Hepatocyte (in vitro differentiated cells): ENCODE data around the gene SLC2A13. TPM values are rescaled to one million over a fixed set of nuclear protein-coding genes. Genes with fewer than 3 reads are reported as not detected.

Experiments
- DNase-seq: peaks from one replicate; pipeline ENCODE4 v3.0.0-alpha.2; 2016; ENCODE audit warnings: low spot score
- H2AFZ ChIP-seq: fragments of 200-600 bp; sonication (generic); 2 replicates; pipeline ENCODE4 v1.6.0; 2016; ENCODE audit warnings: antibody characterized with exemption, mild to moderate bottlenecking
- H3K27ac ChIP-seq: fragments of 200-600 bp; sonication (generic); 2 replicates; pipeline ENCODE4 v1.5.1; 2016; ENCODE audit warnings: mild to moderate bottlenecking
- H3K27me3 ChIP-seq: fragments of 200-600 bp; sonication (generic); 2 replicates; pipeline ENCODE4 v1.6.1; 2016
- H3K36me3 ChIP-seq: fragments of 200-600 bp; sonication (generic); replicated peaks from 2 replicates; pipeline ENCODE4 v1.5.1; 2016; ENCODE audit warnings: low read depth; ENCODE audit not compliant: insufficient read depth
- H3K4me1 ChIP-seq: fragments of 200-600 bp; sonication (generic); 2 replicates; pipeline ENCODE4 v1.5.1; 2016; ENCODE audit warnings: mild to moderate bottlenecking, moderate library complexity; ENCODE audit not compliant: insufficient read depth
- H3K4me2 ChIP-seq: fragments of 200-600 bp; sonication (generic); 2 replicates; pipeline ENCODE4 v1.6.0; 2016
- H3K4me3 ChIP-seq: fragments of 200-600 bp; sonication (generic); 2 replicates; pipeline ENCODE4 v1.5.1; 2016; ENCODE audit warnings: mild to moderate bottlenecking
- H3K79me2 ChIP-seq: fragments of 200-600 bp; sonication (generic); 2 replicates; pipeline ENCODE4 v1.6.0; 2017; ENCODE audit warnings: mild to moderate bottlenecking
- H3K9me2 ChIP-seq: fragments of 200-600 bp; sonication (generic); replicated peaks from 2 replicates; pipeline ENCODE4 v1.6.0; 2017; ENCODE audit warnings: mild to moderate bottlenecking; ENCODE audit not compliant: insufficient read depth
- H3K9me3 ChIP-seq: fragments of 200-600 bp; sonication (generic); 2 replicates; pipeline ENCODE4 v1.5.1; 2016; ENCODE audit warnings: low read depth, mild to moderate bottlenecking
- H4K20me1 ChIP-seq: fragments of 200-600 bp; sonication (generic); 2 replicates; pipeline ENCODE4 v1.6.0; 2016; ENCODE audit warnings: mild to moderate bottlenecking; ENCODE audit not compliant: insufficient read depth, poor library complexity, severe bottlenecking
- CTCF ChIP-seq: fragments of 200-600 bp; sonication (generic); IDR thresholded peaks from 2 replicates; pipeline ENCODE4 v1.5.1; 2016; ENCODE audit warnings: antibody characterized with exemption, mild to moderate bottlenecking; ENCODE audit not compliant: poor library complexity
- EZH2 ChIP-seq: fragments of 200-600 bp; sonication (generic); IDR thresholded peaks from 2 replicates; pipeline ENCODE4 v1.6.1; 2016; ENCODE audit warnings: antibody characterized with exemption, mild to moderate bottlenecking, borderline replicate concordance
- EZH2phosphoT487 ChIP-seq: fragments of 200-600 bp; sonication (generic); IDR thresholded peaks from one replicate; pipeline ENCODE4 v1.6.1; 2018; ENCODE audit warnings: antibody characterized with exemption, mild to moderate bottlenecking, low read depth, moderate library complexity; ENCODE audit not compliant: unreplicated experiment, severe bottlenecking
- WGBS: methylation state at CpG from one replicate; pipeline ENCODE4 v1.1.6; 2016; ENCODE audit warnings: low lambda C conversion rate; ENCODE audit errors: missing lambda C conversion rate; 5-methylcytosine and 5-hydroxymethylcytosine counted together
- polyA plus RNA-seq: library from polyadenylated mRNA; unstranded; fragments of >200 nt; fragmentation: Nextera tagmentation; extraction: Ambion mirVana; gene quantifications from 2 replicates; pipeline ENCODE4 v1.2.1, GENCODE V29; 2016
- total RNA-seq: library from RNA; depleted of rRNA; stranded (reverse); fragments of >200 nt; gene quantifications from 2 replicates; pipeline ENCODE4 v1.2.3, GENCODE V29; 2014

SLC2A13 gene
- total and polyA plus RNA-seq, 2 experiments from 2014 or later, result 12.1 to 21.1 TPM

GRCh38 chr12:39946361-39947280, 159.3 kb downstream of the SLC2A13 start:
- DNase-seq, result no peak
- no peaks in the 10 kb centered on the region for H3K4me1 ChIP-seq
- no peak for TF ChIP-seq EZH2phosphoT487
- no peak for TF ChIP-seq CTCF
- no peak overlapping the region for H3K4me3 ChIP-seq
- no peaks in the 10 kb centered on the region for H3K27me3 ChIP-seq
- 89% methylated on average over 14 of the region's 14 CpGs for WGBS
- no peak overlapping the region for H2AFZ ChIP-seq
- H3K9me2 ChIP-seq, result no peaks in the 10 kb centered on the region
- H3K27ac ChIP-seq, result no peak overlapping the region
- no peak overlapping the region for H3K4me2 ChIP-seq
- no peaks in the 10 kb centered on the region for H4K20me1 ChIP-seq
- no peaks in the 10 kb centered on the region for H3K79me2 ChIP-seq
- no peaks in the 10 kb centered on the region for H3K9me3 ChIP-seq
- H3K36me3 ChIP-seq, result no peaks in the 10 kb centered on the region

GRCh38 chr12:39937119-39937518, 168.8 kb downstream of the SLC2A13 start:
- no peaks in the 10 kb centered on the region for H3K79me2 ChIP-seq
- no peak overlapping the region for H3K4me2 ChIP-seq
- no peak overlapping the region for H3K4me3 ChIP-seq
- H3K27me3 ChIP-seq, result no peaks in the 10 kb centered on the region
- no peak overlapping the region for H3K27ac ChIP-seq
- H4K20me1 ChIP-seq, result no peaks in the 10 kb centered on the region
- DNase-seq, result no peak
- H3K9me2 ChIP-seq, result no peaks in the 10 kb centered on the region
- no peak for TF ChIP-seq EZH2phosphoT487
- TF ChIP-seq CTCF, result no peak
- no peak for TF ChIP-seq EZH2
- H3K4me1 ChIP-seq, result no peaks in the 10 kb centered on the region
- H3K9me3 ChIP-seq, result no peaks in the 10 kb centered on the region
- H3K36me3 ChIP-seq, result no peaks in the 10 kb centered on the region
- 97% methylated on average over 1 of the region's 1 CpG for WGBS
- H2AFZ ChIP-seq, result no peak overlapping the region

- Histone ChIP-seq H3K27ac (no peak overlapping the region), H3K79me2 (no peaks in the 10 kb centered on the region), H3K9me2 (no peaks in the 10 kb centered on the region), H4K20me1 (no peaks in the 10 kb centered on the region), H3K4me1 (no peaks in the 10 kb centered on the region), H3K36me3 (no peaks in the 10 kb centered on the region), H3K4me2 (no peak overlapping the region), H3K27me3 (no peaks in the 10 kb centered on the region), H3K9me3 (no peaks in the 10 kb centered on the region), H3K4me3 (no peak overlapping the region), H2AFZ (no peak overlapping the region)
- DNase-seq, result no peak
- 43% methylated on average over 2 of the region's 2 CpGs for WGBS
- TF ChIP-seq CTCF, result no peak
- TF ChIP-seq EZH2phosphoT487, result no peak
- TF ChIP-seq EZH2, result no peak
These were observed 170.0 kb downstream of the SLC2A13 start for GRCh38 chr12:39935839-39936238.
